Effector CD4-positive, alpha-beta T cell (primary cell): ENCODE measurements around the gene AP3D1.

Experiments used
- DNase-seq: peaks from one replicate; pipeline ENCODE4 v3.0.0-alpha.2; 2020

AP3D1 gene

DNA sequence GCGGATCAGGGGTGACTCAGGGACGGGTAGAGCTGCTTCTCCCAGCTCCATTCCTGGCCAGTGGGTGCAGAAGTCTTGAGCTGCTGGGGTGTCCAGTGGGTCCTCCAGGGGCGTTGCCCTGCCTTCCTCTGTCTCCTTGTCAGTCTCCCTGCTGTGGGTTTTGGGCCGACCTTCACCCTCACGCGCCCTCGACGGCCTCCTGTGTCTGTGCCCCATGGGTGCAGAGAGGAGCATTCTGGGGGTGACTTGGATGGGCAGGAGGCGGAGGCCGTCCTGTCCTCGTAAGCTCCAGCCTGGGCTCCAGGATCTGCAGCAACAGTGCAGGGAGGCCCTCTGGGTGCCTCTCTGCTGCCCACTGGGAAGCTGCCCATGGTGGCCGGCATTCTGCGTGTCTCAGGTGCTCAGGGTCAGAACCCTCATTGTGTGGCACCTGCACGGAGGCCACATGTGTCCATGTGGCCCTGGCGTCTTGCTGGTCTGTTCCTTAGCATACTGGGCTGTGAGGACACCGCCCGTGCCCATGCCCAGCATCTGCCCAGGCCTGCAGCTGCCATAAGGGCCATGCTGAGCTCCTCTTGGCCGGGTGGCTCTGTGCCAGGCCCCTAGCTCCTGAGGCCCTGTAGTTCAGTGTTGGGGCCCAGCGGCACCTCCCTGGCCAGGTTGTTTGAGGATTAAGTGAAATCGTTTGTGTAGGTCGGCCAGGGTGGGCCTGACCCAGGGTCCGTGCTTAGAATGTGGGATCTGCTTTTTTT lies 29.7 kb upstream of the AP3D1 start:
- no peak for DNase-seq

GRCh38 chr19:2180114-2180513 lies 28.7 kb upstream of the AP3D1 start:
- DNase-seq: no peak

GRCh38 chr19:2179095-2179494 lies 27.7 kb upstream of the AP3D1 start:
- DNase-seq: no peak

GRCh38 chr19:2176337-2176994 lies 25.1 kb upstream of the AP3D1 start:
- no peak for DNase-seq

GRCh38 chr19:2175742-2176141 lies 24.4 kb upstream of the AP3D1 start:
- no peak for DNase-seq

GRCh38 chr19:2173767-2174577 lies 22.6 kb upstream of the AP3D1 start:
- no peak for DNase-seq

DNA sequence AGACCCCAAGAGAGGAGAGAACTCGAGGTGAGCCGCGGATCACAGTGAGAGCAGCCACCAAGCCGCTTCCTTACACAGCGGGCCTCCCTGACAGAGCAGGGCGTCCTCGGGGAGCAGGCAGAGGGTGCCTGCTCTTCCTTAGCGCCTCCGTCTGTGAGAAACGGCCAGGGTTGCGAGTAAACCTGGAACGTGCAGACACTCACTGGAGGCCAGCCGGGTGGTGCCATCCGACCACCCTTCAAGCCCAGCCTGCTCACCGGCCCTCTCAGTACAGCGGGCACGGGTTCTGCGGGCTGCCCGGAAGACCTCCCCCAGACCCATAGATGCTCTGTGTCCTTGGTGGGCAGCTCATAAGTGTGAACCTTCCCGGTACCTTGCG lies 22.0 kb upstream of the AP3D1 start:
- DNase-seq: no peak

DNA sequence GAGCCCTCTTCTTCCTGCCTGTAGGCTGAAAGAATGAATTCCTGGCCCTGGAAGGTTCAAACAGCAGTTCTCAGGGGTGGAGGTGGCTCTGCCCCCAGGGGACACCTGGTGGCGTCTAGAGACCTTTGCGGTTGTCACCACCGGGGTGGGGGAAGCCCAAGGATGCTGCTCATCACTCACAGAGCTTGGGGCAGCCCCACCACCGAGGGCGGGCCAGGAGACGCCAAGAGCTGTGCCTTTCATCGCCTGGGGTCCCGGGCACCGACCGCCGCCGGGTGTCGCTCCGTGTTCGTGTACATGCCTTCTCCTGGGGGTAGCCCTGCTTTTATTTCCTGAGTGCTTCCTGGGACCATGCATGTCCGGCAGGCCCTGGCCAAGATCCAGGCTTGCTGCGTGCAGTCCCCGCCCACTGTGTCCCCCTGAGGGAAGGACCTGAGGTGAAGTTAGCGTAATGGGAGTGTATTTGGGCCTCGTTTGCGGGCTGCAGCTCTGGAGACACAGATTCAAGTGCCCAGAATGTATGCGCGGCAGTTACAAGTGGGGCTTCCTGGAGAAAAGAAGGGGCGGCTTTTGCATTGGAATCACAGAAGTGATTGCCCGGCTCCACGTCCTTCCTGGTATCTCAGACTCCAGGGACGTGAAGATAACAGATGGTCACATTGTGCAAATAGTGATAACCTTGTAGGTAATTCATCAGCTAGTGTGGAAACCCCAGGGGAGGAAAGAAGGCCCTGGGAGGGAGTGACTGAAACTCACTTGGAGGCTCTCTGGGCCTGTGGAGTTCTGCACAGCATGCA lies 20.2 kb upstream of the AP3D1 start:
- peak; percentile 71 for DNase-seq

DNA sequence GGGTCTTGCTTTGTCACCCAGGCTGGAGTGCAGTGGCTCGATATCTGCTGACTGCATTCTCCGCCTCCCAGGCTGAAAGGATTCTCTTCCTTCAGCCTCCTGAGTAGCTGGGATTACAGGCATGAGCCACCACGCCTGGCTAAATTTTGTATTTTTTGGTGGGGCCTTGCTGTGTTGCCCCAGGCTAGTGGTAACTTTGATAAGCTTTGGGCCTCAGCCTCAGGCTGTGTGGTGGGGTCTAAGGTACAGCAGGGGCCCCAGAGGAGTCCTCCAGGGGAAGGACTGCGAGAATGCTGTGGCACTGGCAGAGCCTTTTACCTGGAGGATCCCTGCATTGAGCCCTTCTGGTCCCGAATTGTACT lies 19.6 kb upstream of the AP3D1 start:
- no peak for DNase-seq

GRCh38 chr19:2170219-2170618 lies 18.9 kb upstream of the AP3D1 start:
- no peak for DNase-seq

GRCh38 chr19:2168619-2169424 lies 17.5 kb upstream of the AP3D1 start:
- DNase-seq: peak; percentile 28

DNA sequence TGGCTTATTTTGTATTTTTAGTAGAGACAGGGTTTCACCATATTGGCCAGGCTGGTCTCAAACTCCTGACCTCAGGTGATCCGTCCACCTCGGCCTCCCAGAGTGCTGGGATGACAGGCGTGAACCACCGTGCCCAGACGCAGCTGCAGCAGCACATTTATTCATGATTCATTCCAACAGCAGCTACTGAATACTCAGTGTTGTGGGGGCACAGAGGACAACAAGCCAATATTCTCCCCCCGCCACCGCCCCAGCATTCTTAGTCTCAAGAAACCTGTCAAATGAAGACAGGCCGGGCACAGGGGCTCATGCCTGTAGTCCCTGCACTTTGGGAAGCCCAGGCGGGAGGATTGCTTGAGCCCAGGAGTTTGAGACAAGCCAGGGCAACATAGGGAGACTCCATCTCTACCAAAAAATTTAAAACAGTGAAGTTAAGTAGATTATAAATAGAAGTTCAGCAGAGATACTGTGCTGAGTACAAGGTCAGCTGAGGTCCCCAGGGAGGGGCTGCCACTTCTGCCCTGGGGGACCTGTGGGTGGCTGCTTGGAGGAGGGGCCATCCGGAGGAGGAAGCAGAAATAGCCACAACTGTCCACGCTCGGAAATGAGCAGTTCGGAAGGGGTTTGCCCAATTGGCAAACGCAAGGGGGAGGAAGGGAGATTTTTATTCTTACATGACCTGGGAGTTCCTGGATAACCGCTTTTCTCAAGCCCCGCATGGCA lies 16.7 kb upstream of the AP3D1 start:
- DNase-seq: no peak

DNA sequence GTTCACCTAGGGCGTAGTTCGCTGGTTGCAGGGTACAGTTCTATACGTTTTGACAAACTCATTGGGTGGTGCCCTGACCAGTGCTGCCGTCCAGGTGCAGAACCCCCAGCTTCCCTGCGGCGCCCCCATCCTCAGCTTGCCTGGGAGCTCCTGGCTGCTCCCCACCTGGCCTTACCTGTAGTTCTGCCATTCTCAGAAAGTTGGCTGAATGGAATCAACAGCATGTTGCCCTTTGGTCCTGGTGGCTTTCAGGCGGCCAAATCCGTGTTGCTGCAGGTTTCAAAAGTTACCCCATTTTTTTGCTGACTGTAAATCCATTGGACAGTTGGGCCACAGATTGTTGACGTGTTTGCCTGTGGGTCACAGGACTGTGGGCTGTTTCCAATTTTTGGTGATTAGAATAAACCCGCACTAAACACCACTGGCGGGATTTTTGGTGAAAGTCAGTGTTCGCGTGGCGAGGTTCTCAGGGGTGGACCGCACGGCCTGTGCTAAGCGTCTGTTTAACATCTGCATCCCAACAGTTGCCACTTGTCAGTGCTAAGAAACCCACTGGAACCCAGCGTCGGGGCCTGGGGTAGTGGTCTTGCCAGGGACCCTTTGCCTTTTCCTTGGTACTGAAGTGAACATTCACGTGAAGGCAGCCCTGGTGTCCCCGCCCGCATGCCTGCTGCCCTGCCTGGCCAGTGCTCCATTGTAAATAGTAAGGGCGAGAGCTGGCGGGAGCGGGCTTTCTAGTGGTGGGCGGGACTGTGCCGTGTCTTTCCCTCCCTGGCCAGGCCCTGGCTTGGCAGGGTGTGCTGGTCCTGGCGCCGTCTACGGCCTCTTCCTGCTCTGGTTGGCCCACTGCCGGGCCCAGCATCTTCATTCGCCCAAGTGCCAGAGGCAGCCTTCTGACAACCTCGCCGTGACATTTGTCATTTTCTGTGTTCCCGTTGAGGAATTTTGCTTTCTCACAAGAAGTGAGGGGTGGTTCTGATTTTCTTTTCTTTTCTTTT lies 15.7 kb upstream of the AP3D1 start:
- DNase-seq: no peak

GRCh38 chr19:2164020-2164998 lies 12.9 kb upstream of the AP3D1 start:
- no peak for DNase-seq

DNA sequence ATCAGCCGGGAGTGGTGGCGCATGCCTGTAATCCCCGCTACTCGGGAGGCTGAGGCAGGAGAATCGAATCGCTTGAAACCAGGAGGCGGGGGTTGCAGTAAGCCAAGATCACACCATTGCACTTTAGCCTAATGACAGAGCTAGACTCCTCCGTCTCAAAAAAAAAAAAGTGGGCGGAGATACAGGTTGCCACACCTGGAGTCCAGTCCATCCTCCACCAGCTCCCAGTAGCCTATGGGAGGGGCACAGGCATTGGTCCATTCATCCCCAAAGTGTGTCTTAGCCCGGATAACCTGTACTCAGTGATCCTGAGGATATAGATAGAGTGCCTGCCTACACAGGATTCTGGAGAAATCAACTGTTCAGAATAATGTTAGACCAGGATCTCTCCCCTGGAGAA lies 9.0 kb upstream of the AP3D1 start:
- no peak for DNase-seq

DNA sequence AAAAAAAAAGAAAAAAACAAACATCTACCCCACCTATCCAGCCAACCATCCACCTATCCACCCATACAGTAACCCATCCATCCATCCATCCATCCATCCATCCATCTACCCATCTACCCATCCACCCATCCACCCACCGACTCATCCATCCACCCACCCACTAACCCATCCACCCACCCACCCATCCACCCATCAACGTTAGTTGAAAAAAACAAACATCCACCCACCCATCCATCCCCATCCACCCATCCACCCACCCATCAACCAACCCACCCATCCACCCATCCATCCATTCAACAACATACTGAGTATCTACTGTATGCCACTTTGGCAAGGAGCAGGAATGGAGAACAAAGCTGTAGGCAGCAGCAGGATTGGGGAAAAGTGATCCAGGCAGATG lies 6.1 kb upstream of the AP3D1 start:
- no peak for DNase-seq

- no peak for DNase-seq
Observed at GRCh38 chr19:2154587-2155075, 3.3 kb upstream of the AP3D1 start.

DNA sequence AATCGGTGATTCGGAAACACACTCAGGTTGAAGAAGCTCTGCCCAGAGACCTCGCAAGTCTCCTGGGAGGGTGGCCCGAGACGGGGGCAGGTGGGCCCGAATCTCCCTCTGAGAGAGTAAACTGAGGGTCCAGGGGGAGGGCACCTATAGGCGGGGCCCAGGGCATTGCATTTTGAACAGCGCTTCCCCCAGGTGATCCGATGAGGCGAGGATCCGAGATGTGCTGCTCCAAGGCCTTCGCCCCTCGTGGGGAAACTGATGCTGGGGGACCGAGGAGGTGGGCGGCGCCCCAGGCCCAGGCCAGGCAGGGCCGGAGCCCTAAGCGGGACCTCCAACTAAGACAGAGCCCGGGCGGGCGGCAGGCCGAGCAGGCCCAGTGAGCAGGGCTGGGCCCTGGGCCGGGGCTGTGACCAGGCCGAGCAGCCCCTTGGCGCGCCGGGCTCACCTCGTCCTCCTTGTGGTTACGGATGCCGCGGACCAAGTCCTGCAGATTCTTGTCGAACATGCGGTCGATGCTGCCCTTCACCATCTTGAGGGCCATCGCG lies 500 bp downstream of the AP3D1 start:
- DNase-seq: no peak
